ENCODE results near the gene NAIF1.
A peak's percentile ranks its signal among the peaks of the same experiment; 100 is the strongest.
"Not testable (repeated sequence)": the region's sequence is repeated elsewhere in the genome, so short reads cannot be mapped to it uniquely, and the experiment has no call there.

Gene NAIF1

GRCh38 chr9:128026773-128027541, 40.2 kb downstream of the NAIF1 start:
- DNase-seq (ENCODE audit: low spot score) = peak; percentile 79

DNA sequence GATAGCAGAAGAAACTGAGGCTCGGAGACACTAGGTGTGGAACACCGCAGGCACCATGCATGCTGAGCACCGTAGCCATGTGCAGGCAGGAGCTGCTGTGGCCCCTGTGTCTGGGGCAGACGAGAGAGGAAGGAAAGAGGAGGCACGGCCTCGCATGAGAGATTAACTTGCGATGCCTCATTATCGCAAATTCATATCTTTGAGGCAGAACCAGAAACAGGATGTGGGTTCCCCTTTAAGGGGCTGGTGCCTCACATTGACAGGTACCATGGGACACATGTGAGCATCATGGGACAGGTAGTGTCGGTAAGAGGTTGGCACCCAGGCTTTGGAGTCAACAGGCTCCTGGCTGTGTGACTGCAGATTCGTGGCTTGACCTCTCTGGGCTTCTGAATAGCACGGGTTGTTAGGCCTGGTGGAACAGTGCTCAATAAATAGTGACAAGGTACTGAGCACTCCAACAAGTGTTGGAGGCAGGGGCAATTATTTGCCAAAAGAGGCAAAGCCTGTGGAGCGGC, 40.8 kb downstream of the NAIF1 start:
- peak; percentile 93 for DNase-seq (ENCODE audit: low spot score)

DNA sequence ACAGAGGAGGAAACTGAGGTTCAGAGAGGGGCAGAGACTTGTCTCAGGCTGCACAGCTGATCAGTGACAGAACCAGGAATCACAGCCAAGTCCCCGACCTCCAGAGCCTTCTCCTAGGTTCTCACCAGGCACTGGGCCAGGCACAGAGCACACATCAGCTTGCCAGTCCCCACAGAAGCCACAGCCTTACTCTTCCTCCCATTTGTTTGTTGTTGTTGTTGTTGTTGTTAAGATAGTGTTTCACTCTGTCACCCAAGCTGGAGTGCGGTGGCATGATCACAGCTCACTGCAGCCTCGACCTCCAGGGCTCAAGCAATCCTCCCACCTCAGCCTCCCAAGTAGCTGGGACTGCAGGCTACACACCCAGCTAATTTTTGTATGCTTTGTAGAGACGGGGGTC, 41.4 kb downstream of the NAIF1 start:
- DNase-seq (ENCODE audit: low spot score) = peak; percentile 51

DNA sequence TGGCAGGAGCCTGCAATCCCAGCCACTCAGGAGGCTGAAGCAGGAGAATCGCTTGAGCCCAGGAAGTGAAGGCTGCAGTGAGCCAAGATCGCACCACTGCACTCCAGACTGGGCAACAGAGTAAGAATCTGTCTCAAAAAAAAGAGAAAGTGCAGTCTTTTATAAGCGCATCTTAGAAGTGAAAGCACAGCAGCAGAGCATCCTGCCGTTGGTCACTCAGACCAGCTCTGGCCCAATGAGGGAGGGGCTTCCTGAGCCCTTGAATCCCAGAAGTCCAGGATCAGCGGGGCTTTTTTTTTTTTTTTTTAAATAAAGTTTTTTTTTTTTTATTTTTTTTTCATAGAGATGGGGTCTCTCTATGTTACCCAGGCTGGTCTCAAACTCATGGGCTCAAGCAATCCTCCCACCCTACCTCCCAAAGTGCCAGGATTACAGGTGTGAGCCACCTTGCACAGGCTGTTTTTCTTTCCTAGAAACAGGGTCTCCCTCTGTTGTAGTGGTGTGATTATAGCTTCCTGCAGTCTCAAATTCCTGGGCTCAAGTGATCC, 42.3 kb downstream of the NAIF1 start:
- no peak for DNase-seq (ENCODE audit: low spot score)

- not testable (repeated sequence) for DNase-seq (ENCODE audit: low spot score)
Observed at GRCh38 chr9:128023671-128024070, 43.4 kb downstream of the NAIF1 start.

- DNase-seq (ENCODE audit: low spot score) = no peak
Observed at GRCh38 chr9:128022886-128023285, 44.2 kb downstream of the NAIF1 start.

GRCh38 chr9:128021098-128021497, 46.0 kb downstream of the NAIF1 start:
- DNase-seq (ENCODE audit: low spot score) = no peak

DNA sequence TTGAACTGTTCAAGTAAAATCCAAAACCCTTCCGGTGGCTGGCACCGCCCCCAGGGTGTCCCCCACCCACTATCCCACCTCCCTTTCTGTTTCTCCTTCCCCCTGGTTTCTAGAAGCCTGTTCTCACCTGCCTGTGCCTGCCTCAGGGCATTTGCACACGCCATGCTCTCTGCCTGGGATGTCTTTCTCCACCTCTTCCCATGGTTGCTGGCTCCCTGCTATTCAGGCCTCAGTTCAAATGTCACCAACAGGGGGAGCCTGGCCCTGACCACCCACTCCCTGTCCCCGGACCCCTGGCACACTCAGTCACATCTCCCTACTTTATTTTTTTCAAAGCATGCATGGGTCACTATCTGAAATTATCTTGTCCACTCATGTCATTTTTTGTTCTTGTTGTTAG, 46.4 kb downstream of the NAIF1 start:
- no peak for DNase-seq (ENCODE audit: low spot score)

- no peak for DNase-seq (ENCODE audit: low spot score)
Observed at GRCh38 chr9:128015696-128016095, 51.4 kb downstream of the NAIF1 start.
